GM19468 (cell line): ENCODE measurements around the gene C5orf63.
"Not testable (repeated sequence)": the region's sequence is repeated elsewhere in the genome, so short reads cannot be mapped to it uniquely, and the experiment has no call there.

Experiments
- ATAC-seq: cut with Tn5 transposase; IDR thresholded peaks from one replicate; pipeline ENCODE4 v1.9.1; 2021; ENCODE audit warnings: mild to moderate bottlenecking, moderate library complexity, moderate number of reproducible peaks; ENCODE audit not compliant: unreplicated experiment; ENCODE audit errors: extremely low read depth

The C5orf63 gene

DNA sequence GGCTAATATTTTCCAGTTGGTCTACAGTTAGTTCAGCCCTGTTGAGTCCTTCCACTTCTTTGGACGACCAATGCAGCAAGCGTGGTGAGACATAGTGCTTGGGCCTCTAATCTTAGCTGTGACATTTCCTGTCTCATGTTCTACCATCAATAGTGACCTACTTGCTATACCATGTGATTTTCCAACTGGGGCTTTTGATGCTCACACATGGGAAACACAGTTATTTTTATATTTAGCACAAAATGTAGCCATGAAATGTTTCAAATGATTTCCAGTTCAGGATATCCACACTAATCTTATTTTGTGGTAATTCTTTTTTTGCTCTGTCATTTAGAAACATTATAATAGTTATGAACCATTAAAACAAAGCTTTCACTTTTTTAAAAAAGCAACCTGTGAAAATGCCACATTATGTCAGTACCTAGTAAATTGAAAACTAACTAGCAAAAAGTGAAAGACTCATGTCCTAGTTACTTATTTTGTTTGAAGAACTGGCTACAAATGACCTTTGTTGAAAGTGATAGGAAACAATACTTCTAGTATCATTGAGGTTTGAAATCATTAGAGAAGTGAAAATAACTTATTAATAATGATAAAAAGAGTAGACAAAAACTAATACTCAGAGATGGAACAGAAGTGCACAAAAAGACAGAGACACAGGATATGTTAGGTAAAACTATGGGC lies 61.2 kb downstream of the C5orf63 start:
- peak; percentile 64 for ATAC-seq

DNA sequence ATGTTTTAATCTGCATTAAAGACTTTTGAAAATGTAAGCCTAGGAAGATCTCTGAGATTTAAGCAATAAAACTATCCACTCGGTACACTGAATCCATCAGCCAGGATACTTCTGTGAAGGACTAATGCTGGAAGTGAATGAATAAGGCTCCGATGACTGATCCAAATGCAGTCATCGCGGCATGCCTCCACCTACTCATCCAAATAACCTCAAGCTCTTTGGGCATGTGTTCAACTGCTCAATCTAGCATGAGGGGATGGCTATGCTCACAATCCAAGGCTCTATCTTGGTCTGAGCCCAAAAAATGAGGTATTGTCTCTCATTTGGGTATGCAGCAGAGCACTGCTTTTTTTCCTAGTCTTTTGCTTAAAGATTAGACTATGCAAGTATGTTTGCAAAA lies 62.1 kb downstream of the C5orf63 start:
- no peak for ATAC-seq

DNA sequence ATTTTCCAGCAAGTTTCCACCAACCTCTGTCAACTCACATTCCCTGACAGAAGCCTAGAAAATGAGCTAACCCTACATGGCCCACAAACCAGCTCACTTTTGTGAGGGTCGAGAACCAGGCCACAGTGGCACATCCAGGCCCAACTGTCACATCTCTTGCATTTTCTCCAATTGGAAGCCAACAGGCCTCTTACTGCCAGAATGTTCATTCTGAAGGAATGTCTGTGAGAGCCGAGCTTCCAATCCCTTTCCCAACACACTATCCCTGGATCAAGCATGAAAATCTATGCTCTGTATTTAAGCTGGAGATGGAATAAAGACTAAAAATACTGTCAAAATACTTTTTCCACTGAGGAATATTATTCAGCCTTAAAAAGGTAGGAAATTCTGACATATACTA lies 62.9 kb downstream of the C5orf63 start:
- no peak for ATAC-seq

DNA sequence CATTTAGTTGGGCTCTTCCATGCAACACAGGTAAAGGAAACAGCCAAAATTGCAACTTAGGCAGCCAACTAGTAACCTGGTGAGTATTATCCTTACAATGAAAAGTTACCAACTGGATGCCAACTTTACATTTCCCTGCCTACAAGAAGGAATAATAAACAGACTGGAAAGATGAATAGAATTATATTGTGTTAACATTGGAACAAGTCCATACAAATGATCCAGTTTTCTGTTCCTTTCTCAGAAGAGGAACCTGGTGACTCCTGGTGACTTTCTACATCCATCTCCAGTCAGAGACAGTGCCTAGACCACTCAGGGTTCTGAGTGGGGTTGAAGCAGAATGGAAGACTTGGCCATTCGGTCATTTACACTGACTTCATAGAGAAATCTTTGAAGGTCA lies 63.5 kb downstream of the C5orf63 start:
- ATAC-seq: no peak

DNA sequence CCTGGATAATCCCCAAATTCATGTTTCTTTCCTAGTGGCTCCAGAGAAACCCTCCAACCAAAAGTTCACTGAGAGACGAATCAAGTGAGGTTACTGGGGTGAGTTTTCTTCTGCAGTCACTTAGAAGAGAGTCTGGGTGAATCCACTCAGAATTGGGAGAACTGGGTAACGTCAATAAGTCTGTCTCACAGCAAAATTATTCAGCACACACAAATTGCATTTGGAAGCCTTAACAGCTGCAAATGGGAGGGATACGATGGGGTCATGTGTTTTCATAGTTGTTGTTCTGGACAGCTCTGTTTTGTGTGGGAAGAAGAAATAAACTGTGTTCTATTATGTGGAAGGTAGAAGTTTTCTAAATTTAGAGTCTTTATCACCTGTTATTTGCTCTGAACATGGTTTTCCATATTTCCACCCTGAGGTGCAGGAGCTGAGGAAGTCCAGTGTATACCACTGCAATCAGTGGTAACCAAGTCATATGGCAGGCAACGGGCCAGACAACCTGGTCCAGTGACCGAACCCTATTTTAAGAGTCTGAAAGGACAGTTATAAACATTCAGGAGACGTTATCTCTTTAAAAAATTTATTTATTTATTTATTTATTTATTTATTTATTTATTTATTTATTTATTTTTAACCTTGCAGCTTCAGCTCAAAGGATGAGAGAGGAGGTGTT lies 64.9 kb downstream of the C5orf63 start:
- no peak for ATAC-seq

DNA sequence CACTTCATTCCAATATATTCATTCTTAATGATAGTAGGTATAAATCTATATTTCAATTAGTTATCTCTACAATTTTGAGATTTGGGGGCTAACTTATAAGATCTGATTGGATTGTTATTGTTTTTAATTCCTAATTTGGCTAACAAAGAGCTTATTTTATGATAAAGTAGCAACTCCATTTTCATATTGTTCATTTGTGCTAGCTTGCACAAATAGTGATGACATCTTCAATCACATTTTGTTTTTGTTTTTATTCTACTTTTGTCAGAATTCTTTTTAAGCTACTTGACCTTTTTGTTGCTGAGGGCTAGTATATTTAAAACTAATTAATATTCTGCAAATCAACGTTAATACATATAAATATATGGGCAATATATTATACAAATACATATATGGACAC lies 65.8 kb downstream of the C5orf63 start:
- ATAC-seq: no peak

DNA sequence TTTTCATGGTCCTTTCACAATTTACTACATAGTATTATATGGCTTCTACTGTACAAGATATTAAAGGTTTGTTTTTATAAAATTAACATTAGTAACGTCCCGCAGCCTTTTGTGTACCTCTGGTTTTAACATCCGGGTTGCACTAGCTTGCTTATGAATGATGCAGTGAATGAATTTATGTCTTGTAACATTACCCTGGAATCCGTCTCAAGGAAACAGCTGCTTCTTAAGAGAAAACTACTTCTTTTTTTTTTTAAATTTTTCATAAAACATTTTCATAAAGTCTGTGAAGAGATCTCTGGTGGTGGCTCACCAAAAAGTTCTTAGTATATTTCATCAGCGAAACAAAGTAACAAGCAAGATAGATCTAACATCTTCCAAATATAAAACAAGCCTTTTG lies 66.6 kb downstream of the C5orf63 start:
- no peak for ATAC-seq

DNA sequence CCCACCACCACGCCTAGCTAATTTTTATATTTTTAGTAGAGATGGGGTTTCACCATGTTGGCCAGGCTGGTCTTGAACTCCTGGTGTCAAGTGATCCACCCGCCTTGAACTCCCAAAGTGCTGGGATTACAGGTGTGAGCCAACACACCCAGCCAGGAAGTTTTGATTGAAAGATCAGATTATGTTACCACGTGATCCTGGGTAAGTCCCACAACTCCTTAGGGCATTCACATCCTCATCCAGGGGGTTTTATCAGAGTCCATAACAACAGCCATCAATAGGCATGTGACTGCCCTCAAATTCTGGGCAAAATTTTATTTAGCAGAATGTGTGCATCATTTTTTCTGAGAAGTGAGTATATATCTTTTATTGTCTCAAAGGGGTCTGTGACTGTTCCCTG lies 68.0 kb downstream of the C5orf63 start:
- ATAC-seq: not testable (repeated sequence)

DNA sequence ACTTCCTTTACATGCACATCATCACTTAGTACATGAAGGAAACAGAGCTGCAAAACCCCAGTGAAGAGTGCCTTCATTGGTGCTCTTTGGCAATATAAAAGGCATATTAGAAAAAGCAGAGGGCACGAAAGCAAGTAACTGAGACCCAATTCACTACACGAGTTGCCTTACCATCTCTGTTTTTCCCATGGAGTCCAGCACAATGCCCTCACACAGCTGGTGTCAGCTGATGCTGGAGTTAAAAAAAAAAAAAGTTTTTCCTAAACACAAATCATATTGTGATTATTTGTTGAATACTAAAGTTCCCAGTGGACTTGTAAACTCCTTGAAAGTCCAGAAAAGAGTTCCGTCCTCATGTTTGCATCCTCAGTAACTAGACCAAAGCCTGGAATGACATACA lies 68.6 kb downstream of the C5orf63 start:
- no peak for ATAC-seq

DNA sequence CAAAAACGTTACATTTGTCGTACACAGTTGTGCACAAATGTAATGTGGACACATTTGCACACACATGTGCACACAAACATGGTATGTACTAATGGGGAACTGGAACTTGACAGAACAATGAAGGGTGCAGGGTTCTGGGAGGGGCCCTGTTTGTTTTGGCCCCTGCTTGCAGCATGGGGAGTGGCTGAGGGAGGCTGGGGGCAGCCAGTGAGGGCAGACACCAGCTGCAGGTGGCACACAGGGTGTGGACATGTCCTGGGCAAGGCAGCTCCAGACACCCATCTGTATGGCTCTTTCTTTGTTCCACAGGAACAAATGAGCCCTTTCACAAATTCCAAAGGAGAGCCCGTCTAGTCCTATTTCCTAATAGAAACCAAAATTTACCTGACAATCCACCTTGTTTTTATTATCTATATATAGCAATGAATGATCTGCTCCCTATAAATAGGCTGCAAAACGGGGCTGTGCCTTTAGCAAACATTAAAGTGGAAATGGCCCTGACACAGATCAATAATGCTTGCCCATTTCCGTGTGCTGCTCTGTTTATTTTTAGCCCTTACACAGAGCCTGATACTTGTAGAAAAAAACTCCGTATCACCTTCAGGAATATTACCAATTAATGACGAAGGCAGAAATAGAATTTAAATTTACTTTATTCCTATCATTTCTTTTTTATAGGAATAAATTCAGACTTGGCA lies 69.4 kb downstream of the C5orf63 start:
- no peak for ATAC-seq

DNA sequence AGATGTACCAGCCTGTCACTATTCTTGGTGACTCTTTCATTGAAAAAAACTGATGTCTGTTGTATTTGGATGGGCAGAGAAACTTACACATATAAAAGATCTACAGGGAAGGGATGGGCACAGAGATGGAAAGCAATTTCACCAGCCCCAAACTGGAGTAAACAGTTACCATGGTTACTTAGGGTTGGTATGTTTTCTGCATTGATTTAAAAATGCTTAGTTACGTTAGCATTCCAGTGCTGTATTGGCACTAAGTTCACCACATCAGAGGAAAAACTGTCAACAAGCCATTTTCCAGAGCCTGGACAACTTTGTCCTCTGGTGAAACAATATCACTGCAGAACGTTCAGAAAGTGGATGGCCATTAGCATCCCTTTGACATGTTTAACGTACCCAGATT lies 70.9 kb downstream of the C5orf63 start:
- ATAC-seq: no peak

DNA sequence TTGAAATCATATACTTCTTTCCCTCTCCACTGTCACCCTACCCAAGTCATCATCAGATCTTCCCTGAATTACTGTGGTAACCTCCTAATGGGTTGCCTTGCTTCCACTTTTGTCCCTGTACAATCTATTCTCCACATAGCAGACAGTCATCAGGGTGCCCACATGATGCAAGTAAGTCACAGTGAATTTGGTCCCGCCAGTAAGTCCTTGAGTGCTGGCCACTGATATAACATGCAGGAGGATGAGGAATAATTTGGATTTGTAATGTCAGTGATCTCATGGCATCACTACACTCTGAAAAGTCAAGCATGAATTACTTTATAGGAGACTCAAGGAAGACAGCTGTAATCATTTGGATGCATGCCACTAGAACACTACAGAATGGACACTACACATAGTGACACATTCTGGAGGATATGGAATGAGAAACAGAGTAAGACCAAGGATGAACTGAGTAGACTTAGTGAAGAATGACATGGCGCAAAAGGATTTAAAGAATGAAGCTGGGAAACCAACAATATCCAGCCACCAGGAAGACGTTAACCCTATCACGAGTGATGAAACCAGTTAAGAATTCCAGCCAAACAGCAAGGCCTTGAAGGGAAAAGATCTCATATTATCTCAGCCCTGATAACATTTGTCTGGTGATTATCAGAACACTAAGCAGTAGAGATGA lies 71.5 kb downstream of the C5orf63 start:
- ATAC-seq: no peak
